C4-2B (cell line): ENCODE data around the gene NDOR1.

Experiments
- ZFX ChIP-seq: fragments of 450-650 bp; IDR thresholded peaks from 2 replicates; pipeline ENCODE4 v1.6.1; 2017
- TF ChIP-seq, protein P1 (sequence below): fragments of 450-650 bp; conservative IDR thresholded peaks from 2 replicates; pipeline ENCODE4 v1.5.1; 2017; ENCODE audit warnings: mild to moderate bottlenecking

DNA sequence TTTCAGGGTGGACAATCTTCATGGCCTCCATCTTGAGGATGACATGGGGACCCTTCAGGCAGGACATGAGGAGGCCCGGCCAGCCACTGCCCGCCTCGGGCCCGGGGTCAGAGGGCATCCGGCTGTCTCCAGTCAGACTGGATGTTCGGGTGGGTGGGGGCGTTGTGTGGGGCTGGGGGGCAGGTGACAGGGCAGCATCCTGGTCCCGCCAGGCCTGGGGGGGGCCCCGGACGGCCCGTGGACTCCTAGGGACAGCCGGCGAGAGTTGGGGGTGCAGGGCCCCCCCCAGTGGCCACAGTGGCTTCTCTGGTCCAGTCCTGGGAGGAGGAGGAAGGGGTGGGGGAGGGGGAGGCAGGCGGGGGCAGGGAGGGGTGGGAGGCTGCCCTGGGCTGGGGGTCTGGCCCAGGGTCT lies 15.6 kb downstream of the NDOR1 start:
- TF ChIP-seq, protein P1, sequence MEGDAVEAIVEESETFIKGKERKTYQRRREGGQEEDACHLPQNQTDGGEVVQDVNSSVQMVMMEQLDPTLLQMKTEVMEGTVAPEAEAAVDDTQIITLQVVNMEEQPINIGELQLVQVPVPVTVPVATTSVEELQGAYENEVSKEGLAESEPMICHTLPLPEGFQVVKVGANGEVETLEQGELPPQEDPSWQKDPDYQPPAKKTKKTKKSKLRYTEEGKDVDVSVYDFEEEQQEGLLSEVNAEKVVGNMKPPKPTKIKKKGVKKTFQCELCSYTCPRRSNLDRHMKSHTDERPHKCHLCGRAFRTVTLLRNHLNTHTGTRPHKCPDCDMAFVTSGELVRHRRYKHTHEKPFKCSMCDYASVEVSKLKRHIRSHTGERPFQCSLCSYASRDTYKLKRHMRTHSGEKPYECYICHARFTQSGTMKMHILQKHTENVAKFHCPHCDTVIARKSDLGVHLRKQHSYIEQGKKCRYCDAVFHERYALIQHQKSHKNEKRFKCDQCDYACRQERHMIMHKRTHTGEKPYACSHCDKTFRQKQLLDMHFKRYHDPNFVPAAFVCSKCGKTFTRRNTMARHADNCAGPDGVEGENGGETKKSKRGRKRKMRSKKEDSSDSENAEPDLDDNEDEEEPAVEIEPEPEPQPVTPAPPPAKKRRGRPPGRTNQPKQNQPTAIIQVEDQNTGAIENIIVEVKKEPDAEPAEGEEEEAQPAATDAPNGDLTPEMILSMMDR: no peak
- TF ChIP-seq ZFX: no peak
